GM10266 (cell line): ENCODE measurements around the gene NPAS4.

Source experiments
- DNase-seq: peaks from one replicate; pipeline ENCODE4 v3.0.0; 2012; ENCODE audit errors: extremely low spot score
- CTCF ChIP-seq: IDR thresholded peaks from 2 replicates; pipeline ENCODE4 v1.5.1; 2012; ENCODE audit warnings: mild to moderate bottlenecking, low read depth; ENCODE audit not compliant: control insufficient read depth, insufficient read depth; ENCODE audit errors: missing control alignments

The NPAS4 gene

GRCh38 chr11:66469441-66469840 lies 48.6 kb downstream of the NPAS4 start:
- no peak for TF ChIP-seq CTCF
- no peak for DNase-seq

- no peak for DNase-seq
- no peak for TF ChIP-seq CTCF
Measured at GRCh38 chr11:66470015-66470414, 49.2 kb downstream of the NPAS4 start.

- no peak for TF ChIP-seq CTCF
- no peak for DNase-seq
Measured at GRCh38 chr11:66471142-66471541, 50.3 kb downstream of the NPAS4 start.

GRCh38 chr11:66472054-66472453 lies 51.2 kb downstream of the NPAS4 start:
- DNase-seq = no peak
- no peak for TF ChIP-seq CTCF

DNA sequence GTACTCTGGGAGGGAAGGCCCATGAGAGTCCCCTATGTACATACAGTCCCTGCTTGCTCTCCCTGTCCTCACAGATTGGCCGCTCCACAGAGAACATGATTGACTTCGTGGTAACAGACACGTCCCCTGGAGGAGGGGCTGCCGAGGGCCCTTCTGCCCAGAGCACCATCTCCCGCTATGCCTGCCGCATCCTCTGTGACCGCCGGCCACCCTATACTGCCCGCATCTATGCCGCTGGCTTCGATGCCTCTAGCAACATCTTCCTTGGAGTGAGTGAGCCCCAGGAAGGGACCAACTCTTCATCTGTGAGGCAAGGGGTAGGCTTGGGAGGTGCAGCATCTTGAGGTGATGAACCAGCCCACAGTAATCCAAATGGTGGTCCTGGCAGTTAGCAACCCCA lies 52.3 kb downstream of the NPAS4 start:
- DNase-seq = no peak
- TF ChIP-seq CTCF = no peak

- TF ChIP-seq CTCF = no peak
- no peak for DNase-seq
Measured at GRCh38 chr11:66473608-66474515, 53.0 kb downstream of the NPAS4 start.
